Keratinocyte (primary cell): Measurements from ENCODE around the gene DCLRE1C. TPM values are rescaled to one million over a fixed set of nuclear protein-coding genes. Genes with fewer than 3 reads are reported as not detected.

Experiments used
- DNase-seq: peaks from one replicate; pipeline ENCODE4 v3.0.0-alpha.2; 2011; ENCODE audit warnings: low read depth, missing footprints, low spot score
- FAIRE-seq: peaks from 2 replicates; lab custom pipeline; 2011; peaks lifted over from hg19 to GRCh38; lab: Jason Lieb, UNC
- H2AFZ ChIP-seq: 2 replicates; pipeline ENCODE4 v1.6.0; 2012; ENCODE audit warnings: low read length, control low read depth, inconsistent platforms; ENCODE audit not compliant: control insufficient read depth
- H3K27ac ChIP-seq: 2 replicates; pipeline ENCODE4 v1.5.1; 2011; ENCODE audit warnings: low read length; ENCODE audit not compliant: control insufficient read depth, insufficient read depth
- H3K27me3 ChIP-seq: 3 replicates; pipeline ENCODE4 v1.6.0; 2011; ENCODE audit warnings: low read length; ENCODE audit not compliant: control insufficient read depth, insufficient read depth; ENCODE audit errors: extremely low read depth
- H3K36me3 ChIP-seq, 2 experiments: 2 replicates in 1 of 2; 3 replicates in 1 of 2; pipeline ENCODE4 v1.5.1; 2011; ENCODE audit warnings: low read length in 2 of 2, mild to moderate bottlenecking in 1 of 2; ENCODE audit not compliant: control insufficient read depth in 2 of 2, insufficient read depth in 2 of 2; ENCODE audit errors: extremely low read depth in 1 of 2
- H3K4me1 ChIP-seq: 3 replicates; pipeline ENCODE4 v1.5.1; 2011; ENCODE audit warnings: low read length; ENCODE audit not compliant: control insufficient read depth, insufficient read depth; ENCODE audit errors: extremely low read depth
- H3K4me2 ChIP-seq: 3 replicates; pipeline ENCODE4 v1.6.0; 2011; ENCODE audit warnings: low read depth, low read length; ENCODE audit not compliant: control insufficient read depth, insufficient read depth; ENCODE audit errors: extremely low read depth
- H3K4me3 ChIP-seq, 3 experiments: fragments of 200-600 bp in 1 of 3; sonication (generic) in 1 of 3; 2 replicates in 2 of 3; 3 replicates in 1 of 3; pipeline ENCODE4 v1.5.1; 2011 to 2016; ENCODE audit warnings: low read length in 3 of 3, mild to moderate bottlenecking in 3 of 3, control low read depth in 2 of 3, inconsistent platforms in 1 of 3, low read depth in 1 of 3, mixed read lengths in 1 of 3, mixed run types in 1 of 3, moderate library complexity in 1 of 3; ENCODE audit not compliant: control insufficient read depth in 2 of 3, insufficient read depth in 2 of 3; ENCODE audit errors: extremely low read depth in 1 of 3
- H3K79me2 ChIP-seq: 2 replicates; pipeline ENCODE4 v1.6.0; 2012; ENCODE audit warnings: low read length; ENCODE audit not compliant: control insufficient read depth, insufficient read depth
- H3K9ac ChIP-seq: 3 replicates; pipeline ENCODE4 v1.6.0; 2011; ENCODE audit warnings: low read length; ENCODE audit not compliant: control insufficient read depth, insufficient read depth; ENCODE audit errors: extremely low read depth
- H3K9me1 ChIP-seq: 3 replicates; pipeline ENCODE4 v1.6.0; 2011; ENCODE audit warnings: low read length; ENCODE audit not compliant: control insufficient read depth, insufficient read depth; ENCODE audit errors: extremely low read depth
- H3K9me3 ChIP-seq: 2 replicates; pipeline ENCODE4 v1.5.1; 2012; ENCODE audit warnings: low read depth, low read length; ENCODE audit not compliant: control insufficient read depth
- H4K20me1 ChIP-seq: 3 replicates; pipeline ENCODE4 v1.6.0; 2011; ENCODE audit warnings: low read length; ENCODE audit not compliant: control insufficient read depth, insufficient read depth; ENCODE audit errors: extremely low read depth
- CTCF ChIP-seq, 3 experiments: IDR thresholded peaks in 1 of 3; conservative IDR thresholded peaks in 1 of 3; optimal IDR thresholded peaks in 1 of 3; 2 replicates in 2 of 3; 3 replicates in 1 of 3; pipeline versions ENCODE3 to v1.5.1; 2011; ENCODE audit warnings: low read length in 3 of 3, mild to moderate bottlenecking in 3 of 3, moderate library complexity in 2 of 3, control low read depth in 1 of 3, inconsistent platforms in 1 of 3; ENCODE audit not compliant: insufficient read depth in 2 of 3; ENCODE audit errors: extremely low read depth in 1 of 3
- EZH2 ChIP-seq: IDR thresholded peaks from one replicate; pipeline ENCODE4 v1.6.1; 2012; ENCODE audit warnings: inconsistent platforms, mild to moderate bottlenecking, low read length, moderate library complexity
- dilution Hi-C: fragments of 300-500 bp; cut with MboI; formaldehyde crosslinking; loops from one replicate; pipeline ENCODE4 v1.7.0; 2020; ENCODE audit warnings: low sequenced_read_pairs; ENCODE audit not compliant: extremely low pct_ligation_motif_present
- polyA plus RNA-seq, 5 experiments: library from polyadenylated mRNA; depleted of rRNA in 3 of 5; stranded (reverse) in 3 of 5; stranded (forward) in 1 of 5; unstranded in 1 of 5; fragments of >200 nt; gene quantifications; 1 replicate in 1 of 5; 2 replicates in 3 of 5; 3 replicates in 1 of 5; pipeline versions ENCODE4 v1.2.1 to v1.2.3, GENCODE V29; 2011 to 2012; ENCODE audit warnings: missing spikeins in 2 of 5, low read depth in 1 of 5, low replicate concordance in 1 of 5

The DCLRE1C gene
- polyA plus RNA-seq, 1 donor (not counting 4 experiments of a cell fraction or from before 2014, with no cell fraction given), result 9.1 TPM

- TF ChIP-seq CTCF (optimal IDR thresholded peaks at IDR 0.05 in 1 of 3, IDR thresholded peaks at IDR 0.05 in 1 of 3, conservative IDR thresholded peaks at IDR 0.05 in 1 of 3; ENCODE audit: extremely low read depth in 1 of 3, insufficient read depth in 2 of 3, low read length in 3 of 3) (no peak), EZH2 (no peak)
- H3K4me2 ChIP-seq, result peak overlapping the region; percentile 95
- no peaks in the 10 kb centered on the region for H3K9me1 ChIP-seq
- no peaks in the 10 kb centered on the region for H3K9me3 ChIP-seq
- H2AFZ ChIP-seq, result peak overlapping the region; percentile 97
- DNase-seq (no peak), FAIRE-seq (no peak)
- no peaks in the 10 kb centered on the region for H4K20me1 ChIP-seq
- peaks cover 30% of the 10 kb centered on the region for H3K79me2 ChIP-seq
- H3K4me3 ChIP-seq, result peak overlapping the region in 2 of 3 experiments; percentile 65 to 82
- no peaks in the 10 kb centered on the region for H3K27me3 ChIP-seq
- dilution Hi-C loops, result no loop called here
- H3K9ac ChIP-seq, result peak overlapping the region; percentile 83
- H3K27ac ChIP-seq, result peak overlapping the region; percentile 89
- peaks cover 0 to 2% of the 10 kb centered on the region in 2 experiments for H3K36me3 ChIP-seq
- peaks cover 14% of the 10 kb centered on the region for H3K4me1 ChIP-seq
Observed at GRCh38 chr10:14954934-14955333, 1.0 kb upstream of the DCLRE1C start.

DNA sequence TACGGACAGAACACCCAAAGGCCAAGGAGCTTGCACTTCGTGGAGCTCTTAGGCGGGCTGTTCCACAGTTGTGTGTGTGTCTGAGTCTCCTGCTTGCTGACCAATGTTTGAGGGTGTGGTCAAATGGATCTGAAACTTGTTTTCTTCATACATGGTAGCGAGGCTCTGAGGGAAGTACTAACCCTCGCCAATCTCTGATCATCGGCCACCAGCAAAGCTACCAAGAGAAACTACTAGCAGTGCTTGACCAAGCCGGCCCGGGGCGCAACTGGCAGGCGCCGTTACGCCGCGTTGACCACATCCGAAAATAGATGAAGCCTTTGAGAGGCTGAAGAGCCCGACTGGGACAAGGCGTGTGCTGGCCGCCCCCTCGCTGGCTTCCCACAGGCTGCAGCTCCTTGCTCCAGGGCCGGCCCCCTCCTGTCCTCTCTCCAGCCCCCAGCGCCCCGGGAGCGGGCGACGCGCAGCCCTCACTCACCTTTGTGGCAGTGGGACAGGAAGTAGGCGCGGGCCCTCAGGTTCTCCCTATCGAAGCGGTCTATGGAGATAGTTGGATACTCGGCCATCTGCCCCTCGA lies 384 bp downstream of the DCLRE1C start:
- peaks cover 0 to 2% of the 10 kb centered on the region in 2 experiments for H3K36me3 ChIP-seq
- peaks cover 14% of the 10 kb centered on the region for H3K4me1 ChIP-seq
- dilution Hi-C loops, result no loop called here
- H3K9ac ChIP-seq, result peak overlapping the region; percentile 83
- DNase-seq, result no peak
- no peaks in the 10 kb centered on the region for H4K20me1 ChIP-seq
- H3K27ac ChIP-seq, result peak overlapping the region; percentile 89
- FAIRE-seq, result peak; percentile 39
- TF ChIP-seq CTCF (optimal IDR thresholded peaks at IDR 0.05 in 1 of 3, IDR thresholded peaks at IDR 0.05 in 1 of 3, conservative IDR thresholded peaks at IDR 0.05 in 1 of 3; ENCODE audit: extremely low read depth in 1 of 3, insufficient read depth in 2 of 3, low read length in 3 of 3) (no peak), EZH2 (no peak)
- H3K79me2 ChIP-seq, result peaks cover 40% of the 10 kb centered on the region
- H2AFZ ChIP-seq, result peak overlapping the region; percentile 97
- H3K27me3 ChIP-seq, result no peaks in the 10 kb centered on the region
- H3K4me3 ChIP-seq, result peak overlapping the region; percentile 56 to 82 (median 65)
- no peaks in the 10 kb centered on the region for H3K9me1 ChIP-seq
- H3K4me2 ChIP-seq, result peak overlapping the region; percentile 95
- H3K9me3 ChIP-seq, result no peaks in the 10 kb centered on the region
